ENCODE results near the gene FANCG. TPM values are rescaled to one million over a fixed set of nuclear protein-coding genes. Genes with fewer than 3 reads are reported as not detected.

FANCG gene
- total RNA-seq, 2 donors from 2014 or later: 94.7 to 112 TPM

DNA sequence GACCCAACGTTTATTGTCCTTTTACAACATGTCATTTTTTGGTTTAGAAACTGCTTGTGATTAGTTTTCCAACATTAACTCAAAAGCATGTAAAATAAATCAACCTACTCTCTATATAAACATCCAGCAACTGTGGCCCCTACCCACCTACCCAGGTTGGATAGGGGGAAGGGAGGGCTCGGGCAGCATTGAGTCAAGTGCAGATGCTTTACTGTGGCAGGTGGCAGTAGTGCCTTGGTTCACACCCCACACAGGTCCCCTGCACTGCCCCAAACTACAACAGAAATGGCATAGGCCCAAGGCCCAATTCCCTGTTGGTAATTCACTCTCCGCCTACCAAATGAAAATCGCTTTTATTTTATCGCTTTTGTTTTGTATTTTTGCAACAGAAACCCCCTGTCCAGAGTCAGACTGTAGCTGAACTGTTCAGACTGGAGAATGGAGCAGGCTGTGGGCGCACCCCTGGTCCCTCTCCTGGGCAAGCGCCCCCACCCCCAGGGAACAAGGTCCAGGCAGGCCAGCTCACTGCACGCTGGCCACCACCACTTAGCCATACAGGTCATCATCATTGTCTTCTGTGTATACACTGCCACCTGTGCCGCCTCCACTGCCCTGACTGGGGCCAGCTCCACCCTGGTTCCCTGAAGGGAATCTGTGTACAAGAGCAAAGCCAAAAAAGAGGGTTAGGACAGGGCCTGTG is 23.0 kb downstream of the FANCG start:
- H3K36me3 ChIP-seq (ENCODE audit: control insufficient read depth, insufficient read depth, low read length): peaks cover 98% of the 10 kb centered on the region
- TF ChIP-seq, protein P1, sequence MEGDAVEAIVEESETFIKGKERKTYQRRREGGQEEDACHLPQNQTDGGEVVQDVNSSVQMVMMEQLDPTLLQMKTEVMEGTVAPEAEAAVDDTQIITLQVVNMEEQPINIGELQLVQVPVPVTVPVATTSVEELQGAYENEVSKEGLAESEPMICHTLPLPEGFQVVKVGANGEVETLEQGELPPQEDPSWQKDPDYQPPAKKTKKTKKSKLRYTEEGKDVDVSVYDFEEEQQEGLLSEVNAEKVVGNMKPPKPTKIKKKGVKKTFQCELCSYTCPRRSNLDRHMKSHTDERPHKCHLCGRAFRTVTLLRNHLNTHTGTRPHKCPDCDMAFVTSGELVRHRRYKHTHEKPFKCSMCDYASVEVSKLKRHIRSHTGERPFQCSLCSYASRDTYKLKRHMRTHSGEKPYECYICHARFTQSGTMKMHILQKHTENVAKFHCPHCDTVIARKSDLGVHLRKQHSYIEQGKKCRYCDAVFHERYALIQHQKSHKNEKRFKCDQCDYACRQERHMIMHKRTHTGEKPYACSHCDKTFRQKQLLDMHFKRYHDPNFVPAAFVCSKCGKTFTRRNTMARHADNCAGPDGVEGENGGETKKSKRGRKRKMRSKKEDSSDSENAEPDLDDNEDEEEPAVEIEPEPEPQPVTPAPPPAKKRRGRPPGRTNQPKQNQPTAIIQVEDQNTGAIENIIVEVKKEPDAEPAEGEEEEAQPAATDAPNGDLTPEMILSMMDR (conservative IDR thresholded peaks at IDR 0.05): no peak
- H3K4me3 Mint-ChIP-seq: no peak overlapping the region

DNA sequence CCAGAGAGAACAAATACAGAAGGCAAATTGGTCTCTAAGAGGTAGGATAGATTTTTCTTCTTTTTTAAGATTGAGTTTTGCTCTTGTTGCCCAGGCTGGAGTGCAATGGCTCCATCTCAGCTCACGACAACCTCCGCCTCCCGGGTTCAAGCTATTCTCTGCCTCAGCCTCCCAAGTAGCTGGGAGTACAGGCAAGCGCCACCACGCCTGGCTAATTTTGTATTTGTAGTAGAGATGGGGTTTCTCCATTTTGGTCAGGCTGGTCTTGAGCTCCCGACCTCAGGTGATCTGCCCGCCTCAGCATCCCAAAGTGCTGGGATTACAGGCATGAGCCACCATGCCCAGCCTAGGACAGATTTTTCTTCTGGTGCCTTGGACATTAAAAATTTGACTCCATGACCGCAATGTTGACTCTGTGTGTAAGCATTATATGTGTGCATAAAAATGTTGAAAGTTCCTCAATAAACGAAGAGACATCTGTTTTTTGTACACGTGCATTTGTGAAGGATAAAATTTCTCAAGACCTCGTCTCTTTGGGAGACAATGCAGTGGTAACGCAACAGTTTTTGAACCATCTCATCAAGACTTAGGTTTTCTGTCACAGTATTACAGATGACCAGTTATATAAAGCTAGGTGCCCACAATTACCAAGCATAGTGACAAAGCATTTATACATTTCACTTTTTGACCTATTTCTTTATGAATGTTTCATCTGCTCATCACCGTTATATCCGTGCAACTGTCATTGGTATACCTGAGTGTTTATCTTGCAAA is 24.7 kb downstream of the FANCG start:
- Mint-ChIP-seq H3K4me1 (no peaks in the 10 kb centered on the region), H3K27me3 (ENCODE audit: insufficient read depth) (no peaks in the 10 kb centered on the region), H3K27ac (peak overlapping the region; percentile 18), H3K36me3 (ENCODE audit: low read depth) (peaks cover 85% of the 10 kb centered on the region), H3K4me3 (no peak overlapping the region), H3K9me3 (no peaks in the 10 kb centered on the region)
- TF ChIP-seq, protein P1 (conservative IDR thresholded peaks at IDR 0.05): no peak
- no peaks in the 10 kb centered on the region for H3K27me3 ChIP-seq (ENCODE audit: control insufficient read depth, insufficient read depth, low read length, poor library complexity, severe bottlenecking)
- no peak for DNase-seq
- H3K4me1 ChIP-seq (ENCODE audit: control insufficient read depth, insufficient read depth, low read length): no peaks in the 10 kb centered on the region
- H3K9ac ChIP-seq (ENCODE audit: extremely low read depth, low read length, poor library complexity, severe bottlenecking): no peak overlapping the region
- H3K9me3 ChIP-seq (ENCODE audit: control insufficient read depth, low read length): peaks cover 3% of the 10 kb centered on the region
- H3K27ac ChIP-seq (ENCODE audit: low read depth, low read length): no peak overlapping the region
- H3K4me3 ChIP-seq (ENCODE audit: low read length): no peak overlapping the region
- 97% methylated on average over 11 to 14 of the region's 14 CpGs for WGBS, 2 experiments (ENCODE audit: insufficient coverage in 1 of 2, insufficient read length in 1 of 2)
- peaks cover 98% of the 10 kb centered on the region for H3K36me3 ChIP-seq (ENCODE audit: control insufficient read depth, insufficient read depth, low read length)

More for the DNA sequence above, 23.0 kb downstream of the FANCG start:
- Mint-ChIP-seq H3K9me3 (no peaks in the 10 kb centered on the region), H3K27me3 (ENCODE audit: insufficient read depth) (no peaks in the 10 kb centered on the region), H3K27ac (no peak overlapping the region), H3K36me3 (ENCODE audit: low read depth) (peaks cover 94% of the 10 kb centered on the region), H3K4me1 (no peaks in the 10 kb centered on the region)
- Histone ChIP-seq H3K4me1 (ENCODE audit: control insufficient read depth, insufficient read depth, low read length) (no peaks in the 10 kb centered on the region), H3K27me3 (ENCODE audit: control insufficient read depth, insufficient read depth, low read length, poor library complexity, severe bottlenecking) (no peaks in the 10 kb centered on the region), H3K9ac (ENCODE audit: extremely low read depth, low read length, poor library complexity, severe bottlenecking) (no peak overlapping the region), H3K27ac (ENCODE audit: low read depth, low read length) (no peak overlapping the region), H3K4me3 (ENCODE audit: low read length) (no peak overlapping the region), H3K9me3 (ENCODE audit: control insufficient read depth, low read length) (no peaks in the 10 kb centered on the region)
- no peak for DNase-seq
- 97 to 100% methylated on average over 5 to 9 of the region's 9 CpGs for WGBS, 2 experiments (ENCODE audit: insufficient coverage in 1 of 2, insufficient read length in 1 of 2)

DNA sequence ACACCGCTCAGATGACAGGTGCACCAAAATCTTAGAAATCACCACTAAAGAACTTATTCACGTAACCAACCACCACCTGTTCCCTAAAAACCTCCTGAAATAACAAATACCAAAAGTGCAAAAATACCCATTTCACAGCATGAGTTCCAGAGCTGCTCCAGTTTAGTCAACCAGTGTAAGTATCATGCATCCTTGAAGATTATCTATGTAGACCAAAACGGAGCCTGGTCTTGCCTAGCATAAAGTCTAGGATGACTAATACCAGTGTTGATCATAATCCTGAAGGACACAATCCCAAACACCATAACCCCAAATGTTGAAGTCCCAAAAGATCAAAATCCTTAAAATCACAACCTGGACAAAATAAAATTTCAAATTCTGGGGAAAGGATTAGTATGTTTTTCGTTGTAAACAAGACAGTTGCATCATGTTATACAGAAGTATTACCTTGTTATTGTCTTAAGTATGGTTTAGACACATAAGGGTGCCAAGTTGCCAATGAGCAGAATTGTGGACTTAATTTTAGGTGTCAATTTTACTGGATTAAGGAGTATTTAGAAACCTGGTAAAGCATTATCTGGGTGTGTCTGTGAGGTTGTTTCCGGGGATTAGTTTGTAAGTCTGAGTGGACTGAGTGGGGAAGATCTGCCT is 25.4 kb downstream of the FANCG start:
- Mint-ChIP-seq H3K4me1 (no peaks in the 10 kb centered on the region), H3K4me3 (no peak overlapping the region), H3K9me3 (no peaks in the 10 kb centered on the region), H3K27me3 (ENCODE audit: insufficient read depth) (no peaks in the 10 kb centered on the region), H3K27ac (peak overlapping the region; percentile 18), H3K36me3 (ENCODE audit: low read depth) (peaks cover 83% of the 10 kb centered on the region)
- Histone ChIP-seq H3K9ac (ENCODE audit: extremely low read depth, low read length, poor library complexity, severe bottlenecking) (no peak overlapping the region), H3K36me3 (ENCODE audit: control insufficient read depth, insufficient read depth, low read length) (peaks cover 98% of the 10 kb centered on the region), H3K27me3 (ENCODE audit: control insufficient read depth, insufficient read depth, low read length, poor library complexity, severe bottlenecking) (no peaks in the 10 kb centered on the region), H3K27ac (ENCODE audit: low read depth, low read length) (no peak overlapping the region), H3K9me3 (ENCODE audit: control insufficient read depth, low read length) (peaks cover 6% of the 10 kb centered on the region), H3K4me1 (ENCODE audit: control insufficient read depth, insufficient read depth, low read length) (no peaks in the 10 kb centered on the region), H3K4me3 (ENCODE audit: low read length) (no peak overlapping the region)
- DNase-seq: no peak
- TF ChIP-seq, protein P1 (conservative IDR thresholded peaks at IDR 0.05): no peak
- 46 to 60% methylated on average over 4 to 5 of the region's 5 CpGs for WGBS, 2 experiments (ENCODE audit: insufficient coverage in 1 of 2, insufficient read length in 1 of 2)

Data from endodermal cell (in vitro differentiated cells).